ENCODE measurements around the gene SLC2A8. TPM values are rescaled to one million over a fixed set of nuclear protein-coding genes. Genes with fewer than 3 reads are reported as not detected.

SLC2A8 gene
- total RNA-seq, 1 donor from 2014 or later = 75.7 TPM

GRCh38 chr9:127411122-127411521 is 14.2 kb downstream of the SLC2A8 start:
- Histone ChIP-seq H3K27me3 (no peaks in the 10 kb centered on the region), H3K4me1 (no peaks in the 10 kb centered on the region), H3K36me3 (peaks cover 2 to 15% of the 10 kb centered on the region in 2 donors), H3K27ac (no peak overlapping the region), H3K4me3 (no peak overlapping the region), H3K9me3 (no peaks in the 10 kb centered on the region)
- intact Hi-C loops (cut with DNase I) = no loop called here
- DNase-seq (ENCODE audit: low spot score in 2 of 2) = no peak
- TF ChIP-seq, protein P1, sequence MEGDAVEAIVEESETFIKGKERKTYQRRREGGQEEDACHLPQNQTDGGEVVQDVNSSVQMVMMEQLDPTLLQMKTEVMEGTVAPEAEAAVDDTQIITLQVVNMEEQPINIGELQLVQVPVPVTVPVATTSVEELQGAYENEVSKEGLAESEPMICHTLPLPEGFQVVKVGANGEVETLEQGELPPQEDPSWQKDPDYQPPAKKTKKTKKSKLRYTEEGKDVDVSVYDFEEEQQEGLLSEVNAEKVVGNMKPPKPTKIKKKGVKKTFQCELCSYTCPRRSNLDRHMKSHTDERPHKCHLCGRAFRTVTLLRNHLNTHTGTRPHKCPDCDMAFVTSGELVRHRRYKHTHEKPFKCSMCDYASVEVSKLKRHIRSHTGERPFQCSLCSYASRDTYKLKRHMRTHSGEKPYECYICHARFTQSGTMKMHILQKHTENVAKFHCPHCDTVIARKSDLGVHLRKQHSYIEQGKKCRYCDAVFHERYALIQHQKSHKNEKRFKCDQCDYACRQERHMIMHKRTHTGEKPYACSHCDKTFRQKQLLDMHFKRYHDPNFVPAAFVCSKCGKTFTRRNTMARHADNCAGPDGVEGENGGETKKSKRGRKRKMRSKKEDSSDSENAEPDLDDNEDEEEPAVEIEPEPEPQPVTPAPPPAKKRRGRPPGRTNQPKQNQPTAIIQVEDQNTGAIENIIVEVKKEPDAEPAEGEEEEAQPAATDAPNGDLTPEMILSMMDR (IDR thresholded peaks at IDR 0.05) = no peak

GRCh38 chr9:127415141-127415540 is 18.2 kb downstream of the SLC2A8 start:
- Histone ChIP-seq H3K27ac (no peak overlapping the region), H3K9me3 (no peaks in the 10 kb centered on the region), H3K4me3 (no peak overlapping the region), H3K36me3 (no peaks in the 10 kb centered on the region), H3K27me3 (no peaks in the 10 kb centered on the region), H3K4me1 (no peaks in the 10 kb centered on the region)
- DNase-seq (ENCODE audit: low spot score in 2 of 2) = no peak
- intact Hi-C loops (cut with DNase I) = no loop called here
- TF ChIP-seq, protein P1 (IDR thresholded peaks at IDR 0.05) = no peak

- intact Hi-C loops (cut with DNase I) = no loop called here
- TF ChIP-seq, protein P1 (IDR thresholded peaks at IDR 0.05) = no peak
- no peak overlapping the region for H3K27ac ChIP-seq
Measured at GRCh38 chr9:127415657-127416056, 18.7 kb downstream of the SLC2A8 start.

GRCh38 chr9:127417131-127418036 is 20.4 kb downstream of the SLC2A8 start:
- Histone ChIP-seq H3K9me3 (no peaks in the 10 kb centered on the region), H3K27ac (no peak overlapping the region), H3K4me3 (no peak overlapping the region), H3K4me1 (peaks cover 0 to 1% of the 10 kb centered on the region in 2 donors), H3K36me3 (no peaks in the 10 kb centered on the region), H3K27me3 (no peaks in the 10 kb centered on the region)
- TF ChIP-seq, protein P1 (IDR thresholded peaks at IDR 0.05) = no peak
- intact Hi-C loops (cut with DNase I) = no loop called here
- no peak for DNase-seq (ENCODE audit: low spot score in 2 of 2)

More at GRCh38 chr9:127415657-127416056, 18.7 kb downstream of the SLC2A8 start:
- Histone ChIP-seq H3K27me3 (no peaks in the 10 kb centered on the region), H3K4me1 (no peaks in the 10 kb centered on the region), H3K9me3 (no peaks in the 10 kb centered on the region), H3K4me3 (no peak overlapping the region), H3K36me3 (no peaks in the 10 kb centered on the region)
- DNase-seq (ENCODE audit: low spot score in 2 of 2) = no peak

DNA sequence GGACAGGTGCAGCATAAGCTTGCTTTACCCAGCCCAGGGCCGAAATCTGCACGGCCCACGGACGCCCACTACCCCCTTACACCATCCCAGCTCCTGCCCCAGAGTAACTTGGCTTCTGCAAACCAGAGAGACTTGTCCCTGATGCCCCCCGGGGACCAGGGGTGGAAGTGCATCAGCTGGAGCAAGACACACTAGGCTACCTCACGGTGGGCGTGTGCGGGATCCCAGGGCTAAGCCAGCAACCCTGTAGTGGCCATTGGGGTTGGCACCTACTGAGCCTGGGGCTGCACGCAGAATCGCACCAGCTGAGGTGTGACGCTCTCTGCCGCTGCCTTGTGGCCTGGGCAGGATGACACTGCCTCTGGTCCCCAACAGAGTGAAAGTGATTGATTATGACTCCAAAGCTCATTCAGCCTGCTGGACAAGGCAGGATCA is 21.1 kb downstream of the SLC2A8 start:
- no peak for DNase-seq (ENCODE audit: low spot score in 2 of 2)
- intact Hi-C loops (cut with DNase I) = no loop called here
- Histone ChIP-seq H3K27me3 (no peaks in the 10 kb centered on the region), H3K27ac (no peak overlapping the region), H3K4me3 (no peak overlapping the region), H3K9me3 (no peaks in the 10 kb centered on the region), H3K36me3 (no peaks in the 10 kb centered on the region), H3K4me1 (peaks cover 5 to 8% of the 10 kb centered on the region in 2 donors)
- TF ChIP-seq, protein P1 (IDR thresholded peaks at IDR 0.05) = no peak

Data from ascending aorta (tissue), 2 donors.